ENCODE results near the gene CBLB. TPM values are rescaled to one million over a fixed set of nuclear protein-coding genes. Genes with fewer than 3 reads are reported as not detected.

CBLB gene
- 10 to 100 TPM in 2 of 3 donors, 1 to 10 TPM in 1; 3.4 to 20.9 (median 17.5) TPM for polyA plus RNA-seq

GRCh38 chr3:105868742-105869530, at the start of gene CBLB:
TSS of gene CBLB (minus strand) at chr3:105869012. CDS start at chr3:105867577, 1,435 bp downstream.
- H3K27ac ChIP-seq (ENCODE audit: low read depth, low read length) = peak within 1 kb of the TSS; percentile 86
- WGBS, 3 donors = 0 to 1% (median 1%) methylated on average over 54 to 68 of the region's 68 CpGs

- 75 to 93% (median 93%) methylated on average over 2 of the region's 2 CpGs for WGBS, 3 donors
- H3K27ac ChIP-seq (ENCODE audit: low read depth, low read length) = no peak overlapping the region
Observed at GRCh38 chr3:105916767-105917166, 48.0 kb upstream of the CBLB start.

GRCh38 chr3:105915524-105915923, 46.7 kb upstream of the CBLB start:
- no peak overlapping the region for H3K27ac ChIP-seq (ENCODE audit: low read depth, low read length)
- WGBS, 3 donors = 90 to 94% (median 91%) methylated on average over 2 of the region's 2 CpGs

- WGBS, 3 donors = 95 to 98% (median 97%) methylated on average over 7 of the region's 7 CpGs
- H3K27ac ChIP-seq (ENCODE audit: low read depth, low read length) = no peak overlapping the region
Observed at GRCh38 chr3:105913616-105914015, 44.8 kb upstream of the CBLB start.

GRCh38 chr3:105912891-105913290, 44.1 kb upstream of the CBLB start:
- H3K27ac ChIP-seq (ENCODE audit: low read depth, low read length) = no peak overlapping the region

GRCh38 chr3:105911496-105911895, 42.7 kb upstream of the CBLB start:
- no peak overlapping the region for H3K27ac ChIP-seq (ENCODE audit: low read depth, low read length)

- H3K27ac ChIP-seq (ENCODE audit: low read depth, low read length) = no peak overlapping the region
- 16 to 45% (median 19%) methylated on average over 3 of the region's 3 CpGs for WGBS, 3 donors
Observed at GRCh38 chr3:105907777-105908176, 39.0 kb upstream of the CBLB start.

GRCh38 chr3:105906836-105907235, 38.0 kb upstream of the CBLB start:
- 16 to 45% (median 22%) methylated on average over 4 of the region's 4 CpGs for WGBS, 3 donors
- no peak overlapping the region for H3K27ac ChIP-seq (ENCODE audit: low read depth, low read length)

GRCh38 chr3:105906345-105906744, 37.5 kb upstream of the CBLB start:
- peak overlapping the region; percentile 3 for H3K27ac ChIP-seq (ENCODE audit: low read depth, low read length)
- WGBS, 3 donors = 45 to 89% (median 75%) methylated on average over 1 of the region's 1 CpG

GRCh38 chr3:105905328-105905727, 36.5 kb upstream of the CBLB start:
- 57 to 81% (median 72%) methylated on average over 1 of the region's 1 CpG for WGBS, 3 donors
- H3K27ac ChIP-seq (ENCODE audit: low read depth, low read length) = no peak overlapping the region

- H3K27ac ChIP-seq (ENCODE audit: low read depth, low read length) = no peak overlapping the region
- WGBS, 3 donors = 67 to 78% (median 72%) methylated on average over 5 of the region's 5 CpGs
Observed at GRCh38 chr3:105904678-105905284, 36.0 kb upstream of the CBLB start.

- 91 to 100% (median 97%) methylated on average over 1 of the region's 1 CpG for WGBS, 3 donors
- H3K27ac ChIP-seq (ENCODE audit: low read depth, low read length) = no peak overlapping the region
Observed at GRCh38 chr3:105904251-105904650, 35.4 kb upstream of the CBLB start.

GRCh38 chr3:105899516-105899915, 30.7 kb upstream of the CBLB start:
- WGBS, 3 donors = 81 to 94% (median 84%) methylated on average over 2 of the region's 2 CpGs
- H3K27ac ChIP-seq (ENCODE audit: low read depth, low read length) = no peak overlapping the region

GRCh38 chr3:105891101-105891500, 22.3 kb upstream of the CBLB start:
- WGBS, 3 donors = 86 to 100% (median 95%) methylated on average over 1 of the region's 1 CpG
- H3K27ac ChIP-seq (ENCODE audit: low read depth, low read length) = no peak overlapping the region

- WGBS, 3 donors = 92 to 97% (median 96%) methylated on average over 4 of the region's 4 CpGs
- no peak overlapping the region for H3K27ac ChIP-seq (ENCODE audit: low read depth, low read length)
Observed at GRCh38 chr3:105888621-105889579, 20.1 kb upstream of the CBLB start.

GRCh38 chr3:105885256-105885655, 16.4 kb upstream of the CBLB start:
- no peak overlapping the region for H3K27ac ChIP-seq (ENCODE audit: low read depth, low read length)
- WGBS, 3 donors = 35 to 77% (median 43%) methylated on average over 2 of the region's 2 CpGs

GRCh38 chr3:105883798-105884377, 15.1 kb upstream of the CBLB start:
- no peak overlapping the region for H3K27ac ChIP-seq (ENCODE audit: low read depth, low read length)
- WGBS, 3 donors = 74 to 90% (median 85%) methylated on average over 1 of the region's 1 CpG

GRCh38 chr3:105880681-105881290, 12.0 kb upstream of the CBLB start:
- 69 to 83% (median 82%) methylated on average over 4 of the region's 4 CpGs for WGBS, 3 donors
- no peak overlapping the region for H3K27ac ChIP-seq (ENCODE audit: low read depth, low read length)

All from adipose tissue (tissue), 3 donors.